ENCODE results near the gene ZHX3. TPM values are rescaled to one million over a fixed set of nuclear protein-coding genes. Genes with fewer than 3 reads are reported as not detected.

The ZHX3 gene
- total and polyA plus RNA-seq, 9 of the 15 experiments (the other 6 are each of a cell fraction or from before 2014, with no cell fraction given) = 0.80 to 14.6 (median 4.9) TPM

GRCh38 chr20:41274152-41274551, 43.4 kb downstream of the ZHX3 start (continued):
- TF ChIP-seq CHD7 (IDR thresholded peaks at IDR 0.05; ENCODE audit: low read depth, low read length) (no peak), IRF9 (tag; IDR thresholded peaks at IDR 0.05) (no peak), FOXJ3 (CRISPR knock-in tag; IDR thresholded peaks at IDR 0.05) (no peak), TCF7 (IDR thresholded peaks at IDR 0.05; ENCODE audit: borderline replicate concordance) (no peak), ZNF253 (CRISPR knock-in tag; conservative IDR thresholded peaks at IDR 0.05) (no peak), NELFE (IDR thresholded peaks at IDR 0.05; ENCODE audit: insufficient read depth, insufficient read length) (no peak), ZNF507 (tag; conservative IDR thresholded peaks at IDR 0.05) (no peak)
- TF ChIP-seq, protein P1, sequence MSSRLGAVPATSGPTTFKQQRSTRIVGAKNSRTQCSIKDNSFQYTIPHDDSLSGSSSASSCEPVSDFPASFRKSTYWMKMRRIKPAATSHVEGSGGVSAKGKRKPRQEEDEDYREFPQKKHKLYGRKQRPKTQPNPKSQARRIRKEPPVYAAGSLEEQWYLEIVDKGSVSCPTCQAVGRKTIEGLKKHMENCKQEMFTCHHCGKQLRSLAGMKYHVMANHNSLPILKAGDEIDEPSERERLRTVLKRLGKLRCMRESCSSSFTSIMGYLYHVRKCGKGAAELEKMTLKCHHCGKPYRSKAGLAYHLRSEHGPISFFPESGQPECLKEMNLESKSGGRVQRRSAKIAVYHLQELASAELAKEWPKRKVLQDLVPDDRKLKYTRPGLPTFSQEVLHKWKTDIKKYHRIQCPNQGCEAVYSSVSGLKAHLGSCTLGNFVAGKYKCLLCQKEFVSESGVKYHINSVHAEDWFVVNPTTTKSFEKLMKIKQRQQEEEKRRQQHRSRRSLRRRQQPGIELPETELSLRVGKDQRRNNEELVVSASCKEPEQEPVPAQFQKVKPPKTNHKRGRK (tag; IDR thresholded peaks at IDR 0.05) = no peak
